ENCODE results near the gene ELOVL1. TPM values are rescaled to one million over a fixed set of nuclear protein-coding genes. Genes with fewer than 3 reads are reported as not detected.

The ELOVL1 gene
- total and polyA plus RNA-seq, 2 of the 13 experiments (the other 11 are each of a cell fraction or from before 2014, with no cell fraction given), result 55.2 to 77.4 TPM

DNA sequence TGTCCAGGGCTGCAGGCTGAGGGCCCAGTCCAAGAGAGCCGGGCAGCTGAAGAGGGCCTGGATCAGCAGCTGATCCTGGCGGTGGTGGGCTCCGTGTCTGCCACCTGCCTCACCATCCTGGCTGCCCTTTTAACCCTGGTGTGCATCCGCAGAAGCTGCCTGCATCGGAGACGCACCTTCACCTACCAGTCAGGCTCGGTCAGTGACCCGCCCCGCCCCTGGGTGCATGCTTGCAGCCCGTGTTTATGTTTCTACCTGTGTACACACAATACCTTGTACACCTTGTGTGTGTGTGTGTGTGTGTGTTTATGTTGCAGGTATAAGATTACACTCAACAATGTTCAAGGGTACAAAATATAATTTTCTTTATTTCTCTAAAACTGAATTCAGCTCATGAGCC, 54.0 kb downstream of the ELOVL1 start (continued):
- no peak for TF ChIP-seq RFX5 (IDR thresholded peaks at IDR 0.05; ENCODE audit: low read depth, low read length)
- no peak for TF ChIP-seq ZNF550 (CRISPR knock-in tag; IDR thresholded peaks at IDR 0.05; ENCODE audit: borderline replicate concordance)
- no peak for TF ChIP-seq ZSCAN25 (CRISPR knock-in tag; IDR thresholded peaks at IDR 0.05)
- TF ChIP-seq GATAD2A (CRISPR knock-in tag; IDR thresholded peaks at IDR 0.05), result peak; percentile 35; the same call in 1 of the 2 replicates
- TF ChIP-seq, protein P1, sequence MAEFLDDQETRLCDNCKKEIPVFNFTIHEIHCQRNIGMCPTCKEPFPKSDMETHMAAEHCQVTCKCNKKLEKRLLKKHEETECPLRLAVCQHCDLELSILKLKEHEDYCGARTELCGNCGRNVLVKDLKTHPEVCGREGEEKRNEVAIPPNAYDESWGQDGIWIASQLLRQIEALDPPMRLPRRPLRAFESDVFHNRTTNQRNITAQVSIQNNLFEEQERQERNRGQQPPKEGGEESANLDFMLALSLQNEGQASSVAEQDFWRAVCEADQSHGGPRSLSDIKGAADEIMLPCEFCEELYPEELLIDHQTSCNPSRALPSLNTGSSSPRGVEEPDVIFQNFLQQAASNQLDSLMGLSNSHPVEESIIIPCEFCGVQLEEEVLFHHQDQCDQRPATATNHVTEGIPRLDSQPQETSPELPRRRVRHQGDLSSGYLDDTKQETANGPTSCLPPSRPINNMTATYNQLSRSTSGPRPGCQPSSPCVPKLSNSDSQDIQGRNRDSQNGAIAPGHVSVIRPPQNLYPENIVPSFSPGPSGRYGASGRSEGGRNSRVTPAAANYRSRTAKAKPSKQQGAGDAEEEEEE (CRISPR knock-in tag; IDR thresholded peaks at IDR 0.05; ENCODE audit: borderline replicate concordance), result 0 out of 2 replicates have a peak, but pooled peaks have one; percentile 61
- TF ChIP-seq PLRG1 (conservative IDR thresholded peaks at IDR 0.05), result no peak
- TF ChIP-seq, protein P2, sequence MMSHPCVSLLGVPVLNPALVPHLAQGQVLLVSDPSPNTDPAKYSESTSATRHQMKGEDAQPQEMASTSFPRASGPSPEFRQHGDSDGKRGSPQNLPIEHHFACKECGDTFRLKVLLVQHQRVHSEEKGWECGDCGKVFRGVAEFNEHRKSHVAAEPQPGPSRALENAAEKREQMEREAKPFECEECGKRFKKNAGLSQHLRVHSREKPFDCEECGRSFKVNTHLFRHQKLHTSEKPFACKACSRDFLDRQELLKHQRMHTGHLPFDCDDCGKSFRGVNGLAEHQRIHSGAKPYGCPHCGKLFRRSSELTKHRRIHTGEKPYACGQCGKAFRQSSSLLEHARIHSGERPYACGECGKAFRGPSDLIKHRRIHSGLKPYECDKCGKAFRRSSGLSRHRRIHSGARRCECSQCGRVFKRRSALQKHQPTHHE (CRISPR knock-in tag; IDR thresholded peaks at IDR 0.05; ENCODE audit: borderline replicate concordance), result no peak
- no peak for TF ChIP-seq MAZ (IDR thresholded peaks at IDR 0.05; ENCODE audit: borderline replicate concordance, low read depth, low read length)
- TF ChIP-seq MAZ (CRISPR knock-in tag; IDR thresholded peaks at IDR 0.05; ENCODE audit: low read depth), result 0 out of 2 replicates have a peak, but pooled peaks have one; percentile 23
- TF ChIP-seq, protein P3, sequence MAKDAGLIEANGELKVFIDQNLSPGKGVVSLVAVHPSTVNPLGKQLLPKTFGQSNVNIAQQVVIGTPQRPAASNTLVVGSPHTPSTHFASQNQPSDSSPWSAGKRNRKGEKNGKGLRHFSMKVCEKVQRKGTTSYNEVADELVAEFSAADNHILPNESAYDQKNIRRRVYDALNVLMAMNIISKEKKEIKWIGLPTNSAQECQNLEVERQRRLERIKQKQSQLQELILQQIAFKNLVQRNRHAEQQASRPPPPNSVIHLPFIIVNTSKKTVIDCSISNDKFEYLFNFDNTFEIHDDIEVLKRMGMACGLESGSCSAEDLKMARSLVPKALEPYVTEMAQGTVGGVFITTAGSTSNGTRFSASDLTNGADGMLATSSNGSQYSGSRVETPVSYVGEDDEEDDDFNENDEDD (CRISPR knock-in tag; IDR thresholded peaks at IDR 0.05; ENCODE audit: borderline replicate concordance), result no peak
- no peak for TF ChIP-seq TGIF2 (CRISPR knock-in tag; IDR thresholded peaks at IDR 0.05)
- TF ChIP-seq SYNCRIP (IDR thresholded peaks at IDR 0.05; ENCODE audit: insufficient read depth, low read depth, low read length), result no peak
- TF ChIP-seq ZNF567 (CRISPR knock-in tag; IDR thresholded peaks at IDR 0.05; ENCODE audit: borderline replicate concordance), result no peak
- TF ChIP-seq RXRB (CRISPR knock-in tag; IDR thresholded peaks at IDR 0.05; ENCODE audit: borderline replicate concordance), result peak; percentile 80
- TF ChIP-seq EHMT2 (IDR thresholded peaks at IDR 0.05; ENCODE audit: borderline replicate concordance, low read depth, low read length), result no peak
- TF ChIP-seq SOX5 (CRISPR knock-in tag; IDR thresholded peaks at IDR 0.05; ENCODE audit: borderline replicate concordance), result peak; percentile 52; the same call in 1 of the 2 replicates
- TF ChIP-seq, protein P4, sequence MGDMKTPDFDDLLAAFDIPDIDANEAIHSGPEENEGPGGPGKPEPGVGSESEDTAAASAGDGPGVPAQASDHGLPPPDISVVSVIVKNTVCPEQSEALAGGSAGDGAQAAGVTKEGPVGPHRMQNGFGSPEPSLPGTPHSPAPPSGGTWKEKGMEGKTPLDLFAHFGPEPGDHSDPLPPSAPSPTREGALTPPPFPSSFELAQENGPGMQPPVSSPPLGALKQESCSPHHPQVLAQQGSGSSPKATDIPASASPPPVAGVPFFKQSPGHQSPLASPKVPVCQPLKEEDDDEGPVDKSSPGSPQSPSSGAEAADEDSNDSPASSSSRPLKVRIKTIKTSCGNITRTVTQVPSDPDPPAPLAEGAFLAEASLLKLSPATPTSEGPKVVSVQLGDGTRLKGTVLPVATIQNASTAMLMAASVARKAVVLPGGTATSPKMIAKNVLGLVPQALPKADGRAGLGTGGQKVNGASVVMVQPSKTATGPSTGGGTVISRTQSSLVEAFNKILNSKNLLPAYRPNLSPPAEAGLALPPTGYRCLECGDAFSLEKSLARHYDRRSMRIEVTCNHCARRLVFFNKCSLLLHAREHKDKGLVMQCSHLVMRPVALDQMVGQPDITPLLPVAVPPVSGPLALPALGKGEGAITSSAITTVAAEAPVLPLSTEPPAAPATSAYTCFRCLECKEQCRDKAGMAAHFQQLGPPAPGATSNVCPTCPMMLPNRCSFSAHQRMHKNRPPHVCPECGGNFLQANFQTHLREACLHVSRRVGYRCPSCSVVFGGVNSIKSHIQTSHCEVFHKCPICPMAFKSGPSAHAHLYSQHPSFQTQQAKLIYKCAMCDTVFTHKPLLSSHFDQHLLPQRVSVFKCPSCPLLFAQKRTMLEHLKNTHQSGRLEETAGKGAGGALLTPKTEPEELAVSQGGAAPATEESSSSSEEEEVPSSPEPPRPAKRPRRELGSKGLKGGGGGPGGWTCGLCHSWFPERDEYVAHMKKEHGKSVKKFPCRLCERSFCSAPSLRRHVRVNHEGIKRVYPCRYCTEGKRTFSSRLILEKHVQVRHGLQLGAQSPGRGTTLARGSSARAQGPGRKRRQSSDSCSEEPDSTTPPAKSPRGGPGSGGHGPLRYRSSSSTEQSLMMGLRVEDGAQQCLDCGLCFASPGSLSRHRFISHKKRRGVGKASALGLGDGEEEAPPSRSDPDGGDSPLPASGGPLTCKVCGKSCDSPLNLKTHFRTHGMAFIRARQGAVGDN (CRISPR knock-in tag; IDR thresholded peaks at IDR 0.05), result peak; percentile 24; the same call in 1 of the 2 replicates
- TF ChIP-seq, protein P5, sequence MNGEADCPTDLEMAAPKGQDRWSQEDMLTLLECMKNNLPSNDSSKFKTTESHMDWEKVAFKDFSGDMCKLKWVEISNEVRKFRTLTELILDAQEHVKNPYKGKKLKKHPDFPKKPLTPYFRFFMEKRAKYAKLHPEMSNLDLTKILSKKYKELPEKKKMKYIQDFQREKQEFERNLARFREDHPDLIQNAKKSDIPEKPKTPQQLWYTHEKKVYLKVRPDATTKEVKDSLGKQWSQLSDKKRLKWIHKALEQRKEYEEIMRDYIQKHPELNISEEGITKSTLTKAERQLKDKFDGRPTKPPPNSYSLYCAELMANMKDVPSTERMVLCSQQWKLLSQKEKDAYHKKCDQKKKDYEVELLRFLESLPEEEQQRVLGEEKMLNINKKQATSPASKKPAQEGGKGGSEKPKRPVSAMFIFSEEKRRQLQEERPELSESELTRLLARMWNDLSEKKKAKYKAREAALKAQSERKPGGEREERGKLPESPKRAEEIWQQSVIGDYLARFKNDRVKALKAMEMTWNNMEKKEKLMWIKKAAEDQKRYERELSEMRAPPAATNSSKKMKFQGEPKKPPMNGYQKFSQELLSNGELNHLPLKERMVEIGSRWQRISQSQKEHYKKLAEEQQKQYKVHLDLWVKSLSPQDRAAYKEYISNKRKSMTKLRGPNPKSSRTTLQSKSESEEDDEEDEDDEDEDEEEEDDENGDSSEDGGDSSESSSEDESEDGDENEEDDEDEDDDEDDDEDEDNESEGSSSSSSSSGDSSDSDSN (CRISPR knock-in tag; IDR thresholded peaks at IDR 0.05), result no peak
- TF ChIP-seq NR1H2 (CRISPR knock-in tag; IDR thresholded peaks at IDR 0.05; ENCODE audit: borderline replicate concordance, low read depth), result no peak
